Neural cell (in vitro differentiated cells): ENCODE measurements around the gene QPCTL. TPM values are rescaled to one million over a fixed set of nuclear protein-coding genes. Genes with fewer than 3 reads are reported as not detected.
A peak's percentile ranks its signal among the peaks of the same experiment; 100 is the strongest.

Experiments used
- H2AFZ ChIP-seq: fragments of 200-600, 300-800 bp; sonication (generic), shearing (Covaris generic); 2 replicates; pipeline ENCODE4 v1.6.0; 2014; ENCODE audit warnings: low read depth, mild to moderate bottlenecking, antibody characterized with exemption, low read length, moderate library complexity
- H3F3A ChIP-seq: fragments of 200-600 bp; shearing (Covaris generic); 2 replicates; pipeline ENCODE4 v1.6.1; 2016; ENCODE audit warnings: mild to moderate bottlenecking, moderate library complexity, mixed read lengths, antibody characterized with exemption, low read length; ENCODE audit not compliant: insufficient read depth, poor library complexity, severe bottlenecking
- H3K27ac ChIP-seq: fragments of 200-600, 300-800 bp; sonication (generic), shearing (Covaris generic); 2 replicates; pipeline ENCODE4 v1.5.1; 2014; ENCODE audit warnings: mild to moderate bottlenecking, low read length, moderate library complexity
- H3K27me3 ChIP-seq: fragments of 300-800, 200-600 bp; sonication (generic), shearing (Covaris generic); 2 replicates; pipeline ENCODE4 v1.6.0; 2014; ENCODE audit warnings: mild to moderate bottlenecking, low read depth, low read length, moderate library complexity; ENCODE audit not compliant: insufficient read depth
- H3K36me3 ChIP-seq: fragments of 300-800, 200-600 bp; sonication (generic), shearing (Covaris generic); 2 replicates; pipeline ENCODE4 v1.5.1; 2014; ENCODE audit warnings: mild to moderate bottlenecking, antibody characterized with exemption, low read length, moderate library complexity; ENCODE audit not compliant: insufficient read depth
- H3K4me2 ChIP-seq: fragments of 300-800, 200-600 bp; sonication (generic), shearing (Covaris generic); 2 replicates; pipeline ENCODE4 v1.6.0; 2014; ENCODE audit warnings: mild to moderate bottlenecking, low read length
- H3K4me3 ChIP-seq: fragments of 300-800, 200-600 bp; sonication (generic), shearing (Covaris generic); 2 replicates; pipeline ENCODE4 v1.5.1; 2014; ENCODE audit warnings: mild to moderate bottlenecking, low read length, moderate library complexity
- H3K79me2 ChIP-seq: fragments of 200-600 bp; shearing (Covaris generic); replicated peaks from 2 replicates; pipeline ENCODE4 v1.6.0; 2014; ENCODE audit warnings: mild to moderate bottlenecking, low read length, moderate library complexity; ENCODE audit not compliant: insufficient read depth
- H3K9ac ChIP-seq: fragments of 300-800, 200-600 bp; sonication (generic), shearing (Covaris generic); 2 replicates; pipeline ENCODE4 v1.6.1; 2016; ENCODE audit warnings: mild to moderate bottlenecking, low read length, mixed read lengths
- H3K9me2 ChIP-seq: fragments of 200-600 bp; shearing (Covaris generic); 2 replicates; pipeline ENCODE4 v1.6.1; 2016; ENCODE audit warnings: mild to moderate bottlenecking, low read length, mixed read lengths; ENCODE audit not compliant: insufficient read depth
- H3K9me3 ChIP-seq: fragments of 200-600, 300-800 bp; sonication (generic), shearing (Covaris generic); 2 replicates; pipeline ENCODE4 v1.6.1; 2016; ENCODE audit warnings: mild to moderate bottlenecking, mixed run types, low read length, moderate library complexity, mixed read lengths
- H4K20me1 ChIP-seq: fragments of 200-600 bp; shearing (Covaris generic); 2 replicates; pipeline ENCODE4 v1.6.1; 2016; ENCODE audit warnings: mild to moderate bottlenecking, mixed run types; ENCODE audit not compliant: insufficient read depth
- CTCF ChIP-seq: fragments of 450-650 bp; IDR thresholded peaks from 2 replicates; pipeline ENCODE4 v1.5.1; 2014; ENCODE audit warnings: antibody characterized with exemption, mild to moderate bottlenecking, moderate library complexity; ENCODE audit not compliant: poor library complexity, severe bottlenecking
- EP300 ChIP-seq: fragments of 450-650 bp; conservative IDR thresholded peaks from 2 replicates; pipeline ENCODE4 v1.6.1; 2014; ENCODE audit warnings: antibody characterized with exemption, mild to moderate bottlenecking, moderate library complexity; ENCODE audit not compliant: poor library complexity, severe bottlenecking
- EZH2 ChIP-seq: fragments of 200-600, 300-800 bp; shearing (Covaris generic), sonication (generic); IDR thresholded peaks from 2 replicates; pipeline ENCODE4 v1.6.1; 2014; ENCODE audit warnings: antibody characterized with exemption, low read length, borderline replicate concordance, mild to moderate bottlenecking; ENCODE audit not compliant: insufficient read depth, poor library complexity, severe bottlenecking
- MXI1 ChIP-seq: fragments of 450-650 bp; conservative IDR thresholded peaks from 2 replicates; pipeline ENCODE4 v1.6.1; 2014; ENCODE audit warnings: antibody characterized with exemption, mild to moderate bottlenecking; ENCODE audit not compliant: poor library complexity, severe bottlenecking
- POLR2AphosphoS5 ChIP-seq: IDR thresholded peaks from 2 replicates; pipeline ENCODE4 v1.6.1; 2012
- RAD21 ChIP-seq: fragments of 450-650 bp; conservative IDR thresholded peaks from 2 replicates; pipeline ENCODE4 v1.6.1; 2014; ENCODE audit warnings: antibody characterized with exemption, mild to moderate bottlenecking, moderate library complexity
- REST ChIP-seq: IDR thresholded peaks from 2 replicates; pipeline ENCODE4 v1.6.1; 2012; ENCODE audit warnings: borderline replicate concordance
- SMC3 ChIP-seq: fragments of 450-650 bp; conservative IDR thresholded peaks from 2 replicates; pipeline ENCODE4 v1.6.1; 2014; ENCODE audit warnings: antibody characterized with exemption, mild to moderate bottlenecking, moderate library complexity; ENCODE audit not compliant: poor library complexity
- TAF1 ChIP-seq: IDR thresholded peaks from 2 replicates; pipeline ENCODE4 v1.6.1; 2012; ENCODE audit warnings: low read depth
- polyA plus RNA-seq: library from polyadenylated mRNA; depleted of rRNA; stranded (reverse); fragments of >200 nt; gene quantifications from 2 replicates; pipeline ENCODE4 v1.2.3, GENCODE V29; 2014

QPCTL gene
- polyA plus RNA-seq, 1 donor from 2014 or later, result 6.8 TPM

- no peak for TF ChIP-seq REST
- Histone ChIP-seq H3F3A (no peaks in the 10 kb centered on the region), H3K9ac (no peak overlapping the region), H3K9me2 (no peaks in the 10 kb centered on the region), H3K27ac (no peak overlapping the region), H3K79me2 (no peaks in the 10 kb centered on the region), H3K27me3 (peaks cover 19% of the 10 kb centered on the region), H4K20me1 (no peaks in the 10 kb centered on the region), H3K4me3 (no peak overlapping the region), H3K4me2 (no peak overlapping the region), H3K36me3 (no peaks in the 10 kb centered on the region), H3K9me3 (no peaks in the 10 kb centered on the region), H2AFZ (no peak overlapping the region)
These were observed 27.9 kb upstream of the QPCTL start for GRCh38 chr19:45664575-45664974.

- Histone ChIP-seq H3K27ac (peak within 1 kb of the TSS; percentile 78), H4K20me1 (no peaks in the 10 kb centered on the region), H3K27me3 (peaks cover 41% of the 10 kb centered on the region), H3K4me3 (peak within 1 kb of the TSS; percentile 68), H3K9ac (peak within 1 kb of the TSS; percentile 75), H3K9me2 (no peaks in the 10 kb centered on the region), H2AFZ (peak within 1 kb of the TSS; percentile 46), H3F3A (no peaks in the 10 kb centered on the region), H3K36me3 (no peaks in the 10 kb centered on the region), H3K9me3 (no peaks in the 10 kb centered on the region), H3K4me2 (peak within 1 kb of the TSS; percentile 73), H3K79me2 (no peaks in the 10 kb centered on the region)
- TF ChIP-seq RAD21 (no peak), MXI1 (peak; percentile 21), SMC3 (no peak), POLR2AphosphoS5 (peak; percentile 59), CTCF (no peak), EP300 (no peak), TAF1 (no peak), REST (peak; percentile 8), EZH2 (no peak)
These were observed 24.7 kb upstream of the QPCTL start, which contains the start of gene GIPR for GRCh38 chr19:45667620-45668341. TSS of gene GIPR (plus strand) at chr19:45668221. CDS start at chr19:45669521, 1,300 bp downstream.
